Stimulated activated CD8-positive, alpha-beta memory T cell treated with anti-CD3 and anti-CD28 coated beads, Interleukin-4, amount 100 ng/mL, for 24 hours (primary cell): ENCODE results near the gene TSHZ2.
"Not testable (repeated sequence)": the region's sequence is repeated elsewhere in the genome, so short reads cannot be mapped to it uniquely, and the experiment has no call there.

Experiments used
- DNase-seq: peaks from one replicate; pipeline ENCODE4 v3.0.0-alpha.2; 2020; ENCODE audit warnings: low read depth

Gene TSHZ2

GRCh38 chr20:53316206-53316937, 344.2 kb downstream of the TSHZ2 start:
- DNase-seq: no peak

GRCh38 chr20:53319200-53319599, 347.0 kb downstream of the TSHZ2 start:
- no peak for DNase-seq

GRCh38 chr20:53319716-53320115, 347.6 kb downstream of the TSHZ2 start:
- DNase-seq: no peak

GRCh38 chr20:53320701-53321100, 348.5 kb downstream of the TSHZ2 start:
- no peak for DNase-seq

- DNase-seq: no peak
Observed at GRCh38 chr20:53321596-53321995, 349.4 kb downstream of the TSHZ2 start.

GRCh38 chr20:53322651-53323050, 350.5 kb downstream of the TSHZ2 start:
- DNase-seq: no peak

GRCh38 chr20:53323460-53323859, 351.3 kb downstream of the TSHZ2 start:
- DNase-seq: not testable (repeated sequence)

GRCh38 chr20:53324816-53325215, 352.7 kb downstream of the TSHZ2 start:
- DNase-seq: no peak

- no peak for DNase-seq
Observed at GRCh38 chr20:53328961-53329360, 356.8 kb downstream of the TSHZ2 start.

GRCh38 chr20:53329781-53330180, 357.6 kb downstream of the TSHZ2 start:
- DNase-seq: no peak

GRCh38 chr20:53330601-53331140, 358.5 kb downstream of the TSHZ2 start:
- DNase-seq: no peak

- DNase-seq: no peak
Observed at GRCh38 chr20:53331151-53331973, 359.2 kb downstream of the TSHZ2 start.

- no peak for DNase-seq
Observed at GRCh38 chr20:53332022-53332837, 360.1 kb downstream of the TSHZ2 start.

- DNase-seq: no peak
Observed at GRCh38 chr20:53334861-53335260, 362.7 kb downstream of the TSHZ2 start.

GRCh38 chr20:53335555-53335954, 363.4 kb downstream of the TSHZ2 start:
- no peak for DNase-seq

GRCh38 chr20:53336892-53337291, 364.7 kb downstream of the TSHZ2 start:
- DNase-seq: no peak

- no peak for DNase-seq
Observed at GRCh38 chr20:53337390-53338101, 365.4 kb downstream of the TSHZ2 start.

- DNase-seq: no peak
Observed at GRCh38 chr20:53338716-53339115, 366.6 kb downstream of the TSHZ2 start.

GRCh38 chr20:53342429-53342828, 370.3 kb downstream of the TSHZ2 start:
- no peak for DNase-seq

- no peak for DNase-seq
Observed at GRCh38 chr20:53343448-53343847, 371.3 kb downstream of the TSHZ2 start.

GRCh38 chr20:53344891-53345290, 372.7 kb downstream of the TSHZ2 start:
- DNase-seq: no peak
